GM19438 (cell line): Measurements from ENCODE around the gene DPF3.

Experiments used
- ATAC-seq: cut with Tn5 transposase; IDR thresholded peaks from one replicate; pipeline ENCODE4 v1.9.1; 2021; ENCODE audit warnings: low read depth; ENCODE audit not compliant: unreplicated experiment

Gene DPF3

DNA sequence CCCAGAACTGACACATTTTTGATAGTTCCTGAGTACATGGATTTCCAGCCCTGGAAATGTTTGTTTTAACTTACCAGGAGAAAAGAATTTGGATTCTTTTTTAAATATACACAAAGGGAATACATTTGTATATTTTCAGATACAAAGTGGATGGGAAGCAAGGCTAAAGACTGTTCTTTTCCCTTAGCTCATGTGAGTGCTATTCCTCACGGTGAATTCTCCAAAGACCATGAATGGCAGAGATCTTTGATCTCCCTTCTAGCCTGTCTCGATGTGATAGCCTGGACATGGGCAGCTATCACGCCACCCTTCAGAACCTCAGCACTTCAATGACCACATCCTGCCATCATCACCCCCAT is 91.3 kb downstream of the DPF3 start:
- no peak for ATAC-seq

GRCh38 chr14:72801836-72802587 is 91.9 kb downstream of the DPF3 start:
- no peak for ATAC-seq

DNA sequence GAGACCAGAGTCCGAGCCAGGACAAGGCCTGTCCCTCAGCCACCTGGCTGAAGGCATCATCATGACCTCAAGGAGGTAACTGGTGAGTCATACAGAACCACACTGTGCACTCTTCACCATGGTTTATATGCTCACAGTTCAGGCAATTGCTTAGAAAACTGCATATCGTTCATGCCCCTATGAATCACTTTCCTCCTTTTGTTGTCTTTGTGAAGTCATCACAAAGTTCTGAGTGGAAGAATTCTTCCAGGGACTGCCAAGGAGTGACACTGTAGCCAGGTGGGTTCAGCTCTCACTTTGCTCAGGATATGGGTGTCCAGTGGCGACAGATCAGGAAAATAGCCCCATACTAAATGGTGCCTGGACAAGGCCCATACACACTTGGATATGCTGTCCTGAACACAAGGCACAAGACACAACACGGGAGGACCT is 92.5 kb downstream of the DPF3 start:
- no peak for ATAC-seq

DNA sequence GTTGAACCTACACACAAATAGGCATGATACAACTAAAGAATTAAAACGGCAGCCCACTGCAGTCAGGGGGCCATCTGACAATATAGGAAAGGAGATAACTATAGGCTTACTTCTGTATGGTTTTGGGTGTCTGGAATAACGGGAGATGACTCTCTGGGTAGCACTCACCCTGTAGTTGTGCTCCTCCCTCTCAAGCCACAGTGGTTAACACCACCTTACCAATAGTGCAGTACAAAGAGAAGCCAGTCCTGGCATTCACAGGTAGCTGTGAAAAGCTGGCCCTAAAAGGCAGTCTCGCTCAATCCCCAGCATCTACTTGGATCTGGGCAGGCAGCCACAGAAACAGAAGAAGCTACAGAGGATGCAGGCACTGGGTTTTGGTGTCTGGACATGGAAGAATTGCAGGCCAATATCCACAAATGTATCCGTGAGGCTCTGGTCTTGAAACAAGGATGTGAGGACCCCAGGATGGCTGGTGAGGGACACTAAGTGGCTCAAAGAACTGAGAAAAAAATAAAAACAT is 93.0 kb downstream of the DPF3 start:
- no peak for ATAC-seq

DNA sequence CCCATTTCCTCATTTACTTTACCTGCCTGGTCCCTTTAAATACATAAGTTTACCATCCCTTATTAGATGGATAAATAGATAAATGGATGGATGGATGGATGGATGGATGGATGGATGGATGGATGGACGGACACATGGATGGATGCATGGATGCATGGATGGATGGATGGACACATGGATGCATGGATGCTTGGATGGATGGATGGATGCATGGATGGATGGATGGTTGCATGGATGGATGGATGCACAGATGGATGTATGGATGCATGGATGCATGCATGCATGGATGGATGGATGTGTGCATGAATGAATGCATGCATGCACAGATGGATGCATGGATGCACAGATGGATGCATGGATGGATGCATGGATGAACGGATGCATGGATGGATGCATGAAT is 93.6 kb downstream of the DPF3 start:
- no peak for ATAC-seq

GRCh38 chr14:72796935-72797334 is 97.0 kb downstream of the DPF3 start:
- no peak for ATAC-seq

DNA sequence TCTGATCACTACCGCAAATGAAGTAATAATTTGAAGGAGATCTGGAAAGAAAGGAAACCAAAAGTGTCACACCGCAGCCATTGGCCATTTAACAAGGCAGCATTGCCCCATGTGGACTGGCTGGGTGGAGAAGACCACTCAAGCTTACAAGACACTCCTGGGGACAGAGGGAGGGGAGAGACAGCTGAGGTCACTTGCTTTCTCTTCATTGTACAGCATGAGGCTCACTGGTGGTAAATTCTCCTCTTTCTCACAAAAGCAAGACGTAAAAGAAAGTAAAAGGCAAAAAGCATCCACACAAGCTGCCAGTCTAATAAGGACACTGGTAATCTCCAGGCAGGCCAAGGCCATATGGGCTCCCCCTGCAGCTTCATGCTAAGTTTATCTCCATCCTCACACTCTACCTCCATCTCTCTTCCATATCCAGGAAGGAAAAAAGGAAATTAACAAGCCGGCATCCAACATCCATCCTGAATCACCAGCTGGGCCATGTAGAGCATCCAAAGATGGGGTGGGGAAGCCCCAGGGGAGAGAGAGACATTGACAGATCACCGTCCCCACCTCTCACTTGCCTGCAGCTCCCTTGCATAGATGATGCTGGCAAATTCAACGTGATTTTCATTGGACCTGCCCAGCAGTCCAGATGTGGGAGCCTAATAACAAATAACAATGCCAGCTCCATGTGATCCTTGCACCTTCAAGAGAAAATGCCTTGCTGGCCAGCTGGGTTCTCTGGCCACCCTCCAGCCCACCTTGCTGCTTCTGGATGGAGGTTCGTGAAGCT is 100.6 kb downstream of the DPF3 start:
- ATAC-seq = no peak

- ATAC-seq = no peak
Observed at GRCh38 chr14:72792051-72792788, 101.7 kb downstream of the DPF3 start.

DNA sequence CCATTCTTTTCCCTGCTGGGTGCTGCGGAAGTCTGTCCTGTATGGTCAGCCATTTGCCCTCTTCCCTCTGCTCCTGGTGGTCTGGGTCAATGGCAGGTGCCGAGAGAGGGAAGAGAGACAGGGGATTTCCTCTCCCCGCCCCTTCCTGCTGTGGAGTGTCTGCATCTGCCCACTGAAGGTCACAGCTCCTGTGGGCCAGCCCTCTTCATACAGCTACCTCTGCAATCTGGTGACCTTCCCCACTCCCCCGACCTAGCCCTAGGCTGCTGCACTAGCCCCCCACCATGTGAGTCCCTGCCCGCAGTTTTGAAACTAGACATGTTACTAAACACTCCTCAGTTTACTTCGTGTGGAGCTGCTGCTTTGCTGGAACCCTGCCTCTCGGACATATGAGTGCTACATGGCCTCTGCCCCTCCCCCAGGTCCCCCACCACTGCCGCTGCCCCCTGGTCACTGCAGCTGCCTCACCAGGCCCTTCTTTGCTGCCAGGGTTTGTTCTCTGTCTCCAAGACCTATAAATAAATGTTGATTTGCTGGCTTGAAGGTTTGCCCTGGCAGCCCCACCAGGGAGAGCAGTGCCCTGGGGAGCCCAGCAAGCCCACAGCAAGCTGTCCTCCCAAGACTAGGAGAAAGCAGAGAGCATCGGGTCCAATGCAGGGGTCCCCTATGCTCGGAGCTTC is 102.9 kb downstream of the DPF3 start:
- ATAC-seq = no peak

- no peak for ATAC-seq
Observed at GRCh38 chr14:72788972-72789728, 104.8 kb downstream of the DPF3 start.

GRCh38 chr14:72788255-72788654 is 105.6 kb downstream of the DPF3 start:
- ATAC-seq = no peak

GRCh38 chr14:72787841-72788240 is 106.1 kb downstream of the DPF3 start:
- no peak for ATAC-seq

GRCh38 chr14:72786378-72787350 is 107.2 kb downstream of the DPF3 start:
- no peak for ATAC-seq

DNA sequence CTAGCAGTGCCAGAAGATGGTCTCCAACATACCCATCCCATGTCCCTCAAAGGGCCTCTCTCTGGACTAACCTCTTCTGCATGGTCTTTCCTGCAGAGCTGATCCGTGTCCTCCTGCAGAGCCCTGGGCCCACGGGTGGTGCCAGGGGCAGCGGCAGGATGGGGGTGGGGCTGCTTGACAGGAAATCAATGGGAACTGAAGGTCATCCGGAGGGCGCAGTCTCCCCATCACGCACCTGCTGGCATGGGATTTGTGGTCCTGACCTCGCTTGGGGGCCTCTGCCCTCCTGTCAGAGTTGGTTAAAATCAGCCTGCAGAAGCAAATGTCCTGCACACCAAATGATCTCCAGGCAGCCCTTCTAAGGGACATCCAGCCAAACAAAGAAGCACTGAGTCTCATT is 110.2 kb downstream of the DPF3 start:
- ATAC-seq = no peak

- ATAC-seq = no peak
Observed at GRCh38 chr14:72782817-72783216, 111.1 kb downstream of the DPF3 start.

GRCh38 chr14:72781561-72782508 is 112.1 kb downstream of the DPF3 start:
- no peak for ATAC-seq

GRCh38 chr14:72780751-72781150 is 113.2 kb downstream of the DPF3 start:
- no peak for ATAC-seq

DNA sequence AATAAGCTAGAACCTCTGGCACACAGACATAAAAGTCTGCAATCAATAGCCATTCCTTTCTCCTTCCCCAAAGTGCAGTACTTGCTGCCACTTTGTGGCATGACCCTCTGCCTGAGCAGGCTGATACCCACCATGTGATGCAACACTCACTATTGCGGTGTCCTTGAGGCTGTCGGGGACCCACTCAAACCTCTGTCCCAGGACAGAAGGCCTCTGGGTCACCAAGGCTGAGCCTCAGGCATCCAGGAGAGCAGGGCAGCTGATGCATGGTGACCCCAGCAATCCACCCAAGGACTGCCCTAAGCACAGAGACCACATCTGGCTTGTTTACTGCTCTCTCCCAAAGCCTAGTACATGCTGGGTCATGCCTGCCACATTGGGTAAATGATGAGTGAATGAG is 114.2 kb downstream of the DPF3 start:
- no peak for ATAC-seq
